ENCODE results near the gene INHBE. TPM values are rescaled to one million over a fixed set of nuclear protein-coding genes. Genes with fewer than 3 reads are reported as not detected.
A peak's percentile ranks its signal among the peaks of the same experiment; 100 is the strongest.

The INHBE gene
- total and polyA plus RNA-seq, 4 donors = 17.6 to 181 (median 110) TPM

DNA sequence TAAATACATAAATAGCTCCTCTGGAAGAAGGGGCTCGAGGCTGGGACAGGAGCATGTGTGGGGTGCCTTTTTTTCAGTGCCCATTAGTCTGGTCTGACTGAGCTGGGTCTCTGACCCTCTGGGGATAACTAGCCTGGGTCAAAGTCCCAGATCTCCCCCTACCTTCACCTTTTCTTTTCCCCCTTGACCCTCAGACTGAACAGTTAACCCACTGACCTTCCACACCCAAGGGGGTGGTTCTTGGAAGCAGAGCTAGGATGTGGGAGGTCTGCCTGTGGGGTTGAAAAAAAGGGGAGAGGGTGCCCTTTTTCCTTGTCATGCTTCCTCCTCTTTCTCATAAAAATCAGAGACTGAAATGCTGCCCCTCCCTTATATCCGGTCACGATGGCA, 3.6 kb downstream of the INHBE start (continued):
- TF ChIP-seq, protein P1, sequence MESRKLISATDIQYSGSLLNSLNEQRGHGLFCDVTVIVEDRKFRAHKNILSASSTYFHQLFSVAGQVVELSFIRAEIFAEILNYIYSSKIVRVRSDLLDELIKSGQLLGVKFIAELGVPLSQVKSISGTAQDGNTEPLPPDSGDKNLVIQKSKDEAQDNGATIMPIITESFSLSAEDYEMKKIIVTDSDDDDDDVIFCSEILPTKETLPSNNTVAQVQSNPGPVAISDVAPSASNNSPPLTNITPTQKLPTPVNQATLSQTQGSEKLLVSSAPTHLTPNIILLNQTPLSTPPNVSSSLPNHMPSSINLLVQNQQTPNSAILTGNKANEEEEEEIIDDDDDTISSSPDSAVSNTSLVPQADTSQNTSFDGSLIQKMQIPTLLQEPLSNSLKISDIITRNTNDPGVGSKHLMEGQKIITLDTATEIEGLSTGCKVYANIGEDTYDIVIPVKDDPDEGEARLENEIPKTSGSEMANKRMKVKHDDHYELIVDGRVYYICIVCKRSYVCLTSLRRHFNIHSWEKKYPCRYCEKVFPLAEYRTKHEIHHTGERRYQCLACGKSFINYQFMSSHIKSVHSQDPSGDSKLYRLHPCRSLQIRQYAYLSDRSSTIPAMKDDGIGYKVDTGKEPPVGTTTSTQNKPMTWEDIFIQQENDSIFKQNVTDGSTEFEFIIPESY (IDR thresholded peaks at IDR 0.05) = no peak
- TF ChIP-seq YY1 (IDR thresholded peaks at IDR 0.05) (peak; percentile 47), RXRA (IDR thresholded peaks at IDR 0.05) (peak; percentile 35 to 46)

- no peaks in the 10 kb centered on the region for H3K9me3 ChIP-seq (ENCODE audit: control insufficient read depth in 4 of 4, low read length in 3 of 4)
- H3K9ac ChIP-seq (ENCODE audit: low read depth in 1 of 2, low read length in 2 of 2) = peak overlapping the region; percentile 72 to 87
- H3K4me3 ChIP-seq (ENCODE audit: low read depth in 1 of 3, low read length in 3 of 3) = peak overlapping the region; percentile 45 to 80 (median 67)
- TF ChIP-seq, protein P2, sequence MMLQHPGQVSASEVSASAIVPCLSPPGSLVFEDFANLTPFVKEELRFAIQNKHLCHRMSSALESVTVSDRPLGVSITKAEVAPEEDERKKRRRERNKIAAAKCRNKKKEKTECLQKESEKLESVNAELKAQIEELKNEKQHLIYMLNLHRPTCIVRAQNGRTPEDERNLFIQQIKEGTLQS (IDR thresholded peaks at IDR 0.05) = no peak
- TF ChIP-seq JUND (IDR thresholded peaks at IDR 0.05) (peak in 1 of 2 donors; percentile 35), SP1 (IDR thresholded peaks at IDR 0.05) (no peak), EGR1 (IDR thresholded peaks at IDR 0.05; ENCODE audit: low read depth in 2 of 2) (peak in 1 of 2 donors; percentile 11), YY1 (IDR thresholded peaks at IDR 0.05) (no peak), HNF4A (conservative IDR thresholded peaks at IDR 0.05) (peak in 1 of 2 donors; percentile 7), CTCF (IDR thresholded peaks at IDR 0.05; ENCODE audit: low read depth, low read length, missing input control) (peak; percentile 89), RXRA (IDR thresholded peaks at IDR 0.05) (peak in 1 of 2 donors; percentile 3), FOXA2 (IDR thresholded peaks at IDR 0.05) (no peak), HNF4G (IDR thresholded peaks at IDR 0.05) (no peak), GABPA (IDR thresholded peaks at IDR 0.05 in 1 of 2, conservative IDR thresholded peaks at IDR 0.05 in 1 of 2) (no peak), MAX (IDR thresholded peaks at IDR 0.05) (no peak), TAF1 (conservative IDR thresholded peaks at IDR 0.05) (no peak), REST (IDR thresholded peaks at IDR 0.05) (peak; percentile 24), NR2F2 (IDR thresholded peaks at IDR 0.05) (peak; percentile 24), RAD21 (IDR thresholded peaks at IDR 0.05) (peak; percentile 81 to 85), FOXA1 (IDR thresholded peaks at IDR 0.05) (no peak)
- TF ChIP-seq, protein P1 (IDR thresholded peaks at IDR 0.05) = no peak
- no peaks in the 10 kb centered on the region for H3K27me3 ChIP-seq (ENCODE audit: control insufficient read depth in 4 of 4, insufficient read depth in 4 of 4, low read length in 3 of 4)
- peaks cover 7 to 41% (median 23%) of the 10 kb centered on the region in 4 donors for H3K4me1 ChIP-seq (ENCODE audit: control insufficient read depth in 4 of 4, insufficient read depth in 4 of 4, low read length in 3 of 4)
- H3K27ac ChIP-seq (ENCODE audit: low read depth in 1 of 2, low read length in 2 of 2) = peak overlapping the region; percentile 94 to 96
- whole genome bisulfite sequencing = under 1% methylated on average over 24 of the region's 24 CpGs
- DNase-seq (ENCODE audit: low spot score) = peak; percentile 91
- H3K36me3 ChIP-seq (ENCODE audit: control insufficient read depth in 4 of 4, insufficient read depth in 3 of 4, low read depth in 1 of 4, low read length in 3 of 4) = no peaks in the 10 kb centered on the region
These were observed 4.1 kb downstream of the INHBE start for GRCh38 chr12:57459055-57459749.
